ENCODE measurements around the gene ARID4A.
A peak's percentile ranks its signal among the peaks of the same experiment; 100 is the strongest.
"Not testable (repeated sequence)": the region's sequence is repeated elsewhere in the genome, so short reads cannot be mapped to it uniquely, and the experiment has no call there.

The ARID4A gene

DNA sequence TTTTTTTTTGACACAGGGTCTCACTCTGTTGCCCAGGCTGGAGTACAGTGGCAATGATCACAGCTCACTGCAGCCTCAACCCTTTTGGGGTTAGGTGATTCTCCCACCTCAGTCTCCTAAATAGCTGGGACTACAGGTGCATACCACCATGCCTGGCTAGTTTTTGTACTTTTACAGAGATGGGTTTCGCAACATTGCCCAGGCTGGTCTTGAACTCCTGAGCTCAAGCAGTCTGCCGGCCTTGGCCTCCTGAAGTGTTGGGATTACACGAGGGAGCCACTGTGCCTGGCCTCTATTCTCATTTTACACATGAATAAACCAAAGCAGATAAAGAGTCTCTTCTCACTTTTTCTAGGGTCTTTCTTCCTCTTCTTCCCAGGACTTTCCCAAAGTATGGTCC is 100.5 kb downstream of the ARID4A start:
- intact Hi-C loops (cut with micrococcal nuclease): no loop called here
- H3K4me1 Mint-ChIP-seq (ENCODE audit: low read depth): peaks cover 23% of the 10 kb centered on the region
- no peaks in the 10 kb centered on the region for H3K9me3 Mint-ChIP-seq
- H3K27me3 Mint-ChIP-seq: no peaks in the 10 kb centered on the region
- no peak overlapping the region for H3K4me3 Mint-ChIP-seq
- H3K36me3 Mint-ChIP-seq (ENCODE audit: low read depth): no peaks in the 10 kb centered on the region
- H3K27ac Mint-ChIP-seq: no peak overlapping the region

DNA sequence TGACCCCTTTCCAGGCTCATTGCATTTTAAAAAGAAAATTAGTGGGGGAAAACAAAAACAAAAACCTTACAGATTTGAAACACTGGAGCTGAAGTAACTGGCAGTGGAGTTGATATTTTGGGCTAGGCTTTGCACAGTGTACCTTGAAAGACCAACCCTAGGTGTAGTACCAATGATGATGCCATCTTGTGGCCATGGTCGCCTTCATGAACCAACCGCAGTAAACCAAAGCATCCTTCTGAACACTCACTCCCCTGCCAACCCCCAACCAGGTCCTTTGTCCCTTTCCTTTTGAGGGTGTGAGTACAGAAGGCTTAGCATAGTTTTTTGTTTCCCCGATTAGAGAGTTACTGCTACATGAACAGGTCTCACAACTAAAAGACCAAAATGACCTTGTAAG is 103.2 kb downstream of the ARID4A start:
- H3K9me3 Mint-ChIP-seq: no peaks in the 10 kb centered on the region
- no peak overlapping the region for H3K27ac Mint-ChIP-seq
- peaks cover 12% of the 10 kb centered on the region for H3K4me1 Mint-ChIP-seq (ENCODE audit: low read depth)
- H3K27me3 Mint-ChIP-seq: no peaks in the 10 kb centered on the region
- H3K36me3 Mint-ChIP-seq (ENCODE audit: low read depth): no peaks in the 10 kb centered on the region
- intact Hi-C loops (cut with micrococcal nuclease): no loop called here
- H3K4me3 Mint-ChIP-seq: no peak overlapping the region

DNA sequence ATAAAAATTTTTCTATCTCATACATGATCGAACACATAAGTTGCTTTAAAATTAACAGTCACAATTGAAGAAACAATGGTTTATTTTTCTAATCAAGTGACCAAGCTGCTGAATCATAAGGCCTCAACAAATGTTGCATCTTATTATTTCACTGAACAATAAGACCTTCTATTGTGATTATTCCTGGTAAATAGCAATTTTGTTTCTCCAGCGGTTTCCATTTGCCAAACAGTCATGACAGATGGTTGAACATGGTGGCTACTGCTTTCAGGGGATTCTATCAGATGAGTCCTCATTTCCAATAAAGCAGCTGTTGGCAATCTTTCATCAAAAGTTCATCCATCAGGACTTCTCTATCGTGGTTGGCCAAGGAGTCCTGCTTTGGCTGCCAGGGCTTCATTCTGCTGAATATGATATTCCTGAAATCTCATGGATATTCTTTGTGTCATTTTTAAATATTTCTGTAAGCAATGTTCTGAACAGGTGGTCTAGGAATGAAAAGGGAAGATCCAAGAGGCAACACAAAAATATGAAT is 110.4 kb downstream of the ARID4A start:
- peaks cover 48% of the 10 kb centered on the region for H3K36me3 Mint-ChIP-seq (ENCODE audit: low read depth)
- no peaks in the 10 kb centered on the region for H3K27me3 Mint-ChIP-seq
- H3K4me1 Mint-ChIP-seq (ENCODE audit: low read depth): no peaks in the 10 kb centered on the region
- H3K9me3 Mint-ChIP-seq: no peaks in the 10 kb centered on the region
- H3K27ac Mint-ChIP-seq: no peak overlapping the region
- H3K4me3 Mint-ChIP-seq: no peak overlapping the region
- intact Hi-C loops (cut with micrococcal nuclease): no loop called here

DNA sequence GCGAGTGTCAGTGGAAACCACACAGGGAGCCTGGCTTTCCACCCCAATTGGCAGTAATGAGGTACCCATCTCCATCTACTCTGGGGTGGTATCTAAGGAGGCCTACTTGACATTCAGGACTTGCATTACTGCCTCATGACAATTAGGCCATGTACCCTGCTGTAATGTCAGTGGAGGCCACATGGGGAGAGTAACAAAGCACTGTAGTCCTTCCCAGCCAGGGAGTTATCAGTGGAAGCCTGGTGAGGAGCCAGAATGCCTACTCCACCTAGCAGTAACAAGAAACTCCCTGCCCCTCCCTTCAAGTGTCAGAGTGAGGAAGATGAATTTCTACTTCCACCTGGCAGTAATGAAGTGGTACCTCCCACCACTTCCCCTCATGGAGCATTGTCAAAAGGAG is 116.5 kb downstream of the ARID4A start:
- H3K27me3 Mint-ChIP-seq: no peaks in the 10 kb centered on the region
- peaks cover 14% of the 10 kb centered on the region for H3K4me1 Mint-ChIP-seq (ENCODE audit: low read depth)
- intact Hi-C loops (cut with micrococcal nuclease): no loop called here
- H3K4me3 Mint-ChIP-seq: no peak overlapping the region
- no peak overlapping the region for H3K27ac Mint-ChIP-seq
- H3K9me3 Mint-ChIP-seq: peaks cover 15% of the 10 kb centered on the region
- peaks cover 86% of the 10 kb centered on the region for H3K36me3 Mint-ChIP-seq (ENCODE audit: low read depth)

DNA sequence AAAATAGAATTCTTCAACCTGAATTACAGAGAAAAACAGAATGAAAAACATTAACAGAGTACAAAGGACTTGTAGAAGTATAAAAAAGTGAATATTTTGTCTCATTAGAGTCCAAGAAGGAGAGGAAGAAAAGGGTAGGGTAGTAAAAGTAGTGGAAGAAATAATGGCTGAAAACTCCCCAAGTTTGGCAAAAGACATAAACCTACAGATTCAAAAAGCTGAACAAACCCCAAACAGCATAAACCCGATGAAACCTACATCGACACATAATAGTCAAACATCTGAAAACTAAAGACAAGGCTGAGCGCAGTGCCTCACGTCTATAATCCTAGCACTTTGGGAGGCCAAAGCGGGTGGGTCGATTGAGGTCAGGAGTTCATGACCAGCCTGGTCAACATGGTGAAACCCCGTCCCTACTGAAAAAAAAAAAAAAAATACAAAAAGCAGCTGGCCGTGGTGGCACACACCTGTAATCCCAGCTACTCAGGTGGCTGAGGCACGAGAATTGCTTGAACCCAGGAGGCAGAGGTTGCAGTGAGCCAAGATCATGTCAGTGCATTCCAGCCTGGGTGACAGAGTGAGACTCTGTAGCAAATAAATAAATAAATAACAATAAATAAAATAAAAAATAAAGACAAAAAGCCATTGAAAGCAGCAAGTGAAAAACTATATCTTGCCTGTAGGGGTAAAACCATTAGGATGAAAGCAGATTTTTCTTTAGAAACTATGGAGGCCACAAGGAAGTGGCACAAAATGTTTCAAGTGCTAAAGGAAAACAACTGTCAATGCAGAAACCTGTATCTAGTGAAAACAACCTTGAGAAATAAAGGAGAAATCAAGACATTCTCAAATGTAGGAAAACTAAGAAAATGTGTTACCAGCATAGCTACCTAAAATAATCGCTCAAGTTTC is 117.5 kb downstream of the ARID4A start:
- Mint-ChIP-seq H3K36me3 (ENCODE audit: low read depth) (peaks cover 86% of the 10 kb centered on the region), H3K27me3 (no peaks in the 10 kb centered on the region), H3K9me3 (peaks cover 15% of the 10 kb centered on the region), H3K4me1 (ENCODE audit: low read depth) (peaks cover 14% of the 10 kb centered on the region), H3K4me3 (no peak overlapping the region), H3K27ac (peak overlapping the region; percentile 16)
- intact Hi-C loops (cut with micrococcal nuclease): no loop called here

DNA sequence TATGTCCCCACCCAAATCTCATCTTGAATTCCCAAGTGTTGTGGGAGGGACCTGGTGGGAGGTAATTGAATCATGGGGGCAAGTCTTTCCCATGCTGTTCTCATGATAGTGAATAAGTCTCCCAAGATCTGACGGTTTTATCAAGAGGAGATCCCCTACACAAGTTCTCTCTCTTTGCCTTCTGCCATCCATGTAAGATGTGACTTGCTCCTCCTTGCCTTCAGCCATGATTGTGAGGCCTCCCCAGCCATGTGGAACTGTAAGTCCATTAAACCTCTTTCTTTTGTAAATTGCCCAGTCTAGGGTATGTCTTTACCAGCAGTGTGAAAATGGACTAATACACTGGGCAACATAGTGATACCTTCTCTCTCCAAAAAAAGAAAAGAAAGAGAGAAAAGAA is 118.6 kb downstream of the ARID4A start:
- H3K27me3 Mint-ChIP-seq; intact Hi-C loops (cut with micrococcal nuclease); H3K4me3 Mint-ChIP-seq; H3K27ac Mint-ChIP-seq: not testable (repeated sequence)
- H3K4me1 Mint-ChIP-seq (ENCODE audit: low read depth): peaks cover 14% of the 10 kb centered on the region
- peaks cover 86% of the 10 kb centered on the region for H3K36me3 Mint-ChIP-seq (ENCODE audit: low read depth)
- H3K9me3 Mint-ChIP-seq: peaks cover 15% of the 10 kb centered on the region

Measured in dendritic cell treated with granulocyte-macrophage colony-stimulating factor and Interleukin-4, amounts not matched to agents 40 ng/mL and 50 ng/mL, for 4 days (primary cell).